IPS-18c (cell line): ENCODE data around the gene ADARB2.
A peak's percentile ranks its signal among the peaks of the same experiment; 100 is the strongest.
"Not testable (repeated sequence)": the region's sequence is repeated elsewhere in the genome, so short reads cannot be mapped to it uniquely, and the experiment has no call there.

Experiments
- H3K4me3 ChIP-seq: 2 replicates; pipeline ENCODE4 v1.7.0; 2013; ENCODE audit warnings: low read depth, mild to moderate bottlenecking, low read length, moderate library complexity; ENCODE audit not compliant: insufficient read depth
- H3K9me3 ChIP-seq: one replicate; pipeline ENCODE4 v1.6.1; 2013; ENCODE audit warnings: mild to moderate bottlenecking, low read length, moderate library complexity; ENCODE audit not compliant: control insufficient read depth, insufficient read depth

Gene ADARB2

GRCh38 chr10:1737222-1738061, at the start of gene ADARB2:
Gene ADARB2 (minus strand): TSS chr10:1737525.
- Histone ChIP-seq H3K4me3 (peak within 1 kb of the TSS; percentile 52), H3K9me3 (no peaks in the 10 kb centered on the region)

DNA sequence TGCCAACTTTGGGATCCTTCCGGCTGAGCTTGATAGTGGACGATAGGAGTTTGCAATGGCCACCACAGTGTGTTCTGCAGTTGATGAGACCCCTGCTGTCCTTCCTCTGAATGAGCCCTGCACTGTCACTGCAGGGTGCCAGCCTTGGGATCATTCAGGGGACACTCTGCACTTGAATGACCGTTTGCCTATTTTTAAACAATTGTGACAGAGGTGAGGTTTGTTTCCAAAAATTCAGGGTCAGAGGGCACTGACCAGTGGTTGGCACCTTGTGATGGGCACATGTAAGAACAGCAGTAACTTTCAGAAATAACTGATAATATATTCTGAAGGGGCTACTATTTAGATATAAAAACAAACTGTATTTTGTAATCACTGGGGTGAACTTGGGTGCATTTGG, 48.5 kb upstream of the ADARB2 start:
- Histone ChIP-seq H3K4me3 (no peak overlapping the region; the same call in 1 of the 2 replicates), H3K9me3 (no peaks in the 10 kb centered on the region)

DNA sequence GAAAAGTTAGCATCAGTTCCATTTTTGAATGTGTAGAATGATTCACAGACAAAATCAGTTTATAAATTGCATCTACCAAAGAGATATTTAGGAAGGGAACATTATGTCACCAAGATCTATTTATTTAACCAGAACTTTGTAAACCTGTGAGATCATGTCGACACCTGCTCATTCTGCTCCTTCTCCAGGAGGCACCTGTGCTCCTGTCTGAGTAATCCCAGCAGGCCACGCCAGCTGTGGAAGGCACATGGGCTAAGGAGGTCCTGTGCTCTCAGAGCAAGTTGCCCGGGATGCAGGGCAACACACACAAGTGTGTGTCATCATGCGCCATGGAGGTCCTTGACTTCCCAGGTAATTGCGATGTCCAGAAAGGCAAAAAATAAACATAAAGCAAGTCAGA, 45.5 kb upstream of the ADARB2 start:
- no peak overlapping the region for H3K4me3 ChIP-seq
- H3K9me3 ChIP-seq: peaks cover 7% of the 10 kb centered on the region

DNA sequence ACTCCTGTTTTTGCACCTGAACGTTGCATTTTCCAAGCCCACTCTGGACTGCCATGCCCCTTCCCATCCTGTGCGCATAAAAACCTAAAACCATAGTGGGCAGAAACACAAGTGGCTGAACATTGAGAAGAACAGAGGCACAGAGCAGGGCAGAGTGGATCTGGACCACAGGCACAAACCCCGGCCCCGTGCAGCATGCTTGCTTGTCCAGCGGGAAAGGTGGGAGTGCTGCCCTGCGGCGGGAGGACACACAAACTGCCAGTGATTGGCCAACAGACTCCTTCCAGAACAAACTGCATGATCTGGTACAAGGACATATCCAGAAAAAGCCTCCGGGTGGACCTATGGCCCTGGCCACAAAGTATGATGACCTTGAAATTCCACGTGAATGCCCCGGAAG, 42.5 kb upstream of the ADARB2 start:
- Histone ChIP-seq H3K4me3 (no peak overlapping the region), H3K9me3 (peaks cover 9% of the 10 kb centered on the region)

GRCh38 chr10:1778375-1778969, 41.1 kb upstream of the ADARB2 start:
- no peak overlapping the region for H3K4me3 ChIP-seq

GRCh38 chr10:1776127-1776662, 38.9 kb upstream of the ADARB2 start:
- peaks cover 9% of the 10 kb centered on the region for H3K9me3 ChIP-seq
- H3K4me3 ChIP-seq: no peak overlapping the region

More at GRCh38 chr10:1778375-1778969, 41.1 kb upstream of the ADARB2 start:
- H3K9me3 ChIP-seq: peaks cover 9% of the 10 kb centered on the region

- peaks cover 9% of the 10 kb centered on the region for H3K9me3 ChIP-seq
- H3K4me3 ChIP-seq: no peak overlapping the region
Observed at GRCh38 chr10:1774796-1775195, 37.5 kb upstream of the ADARB2 start.

GRCh38 chr10:1773204-1773603, 35.9 kb upstream of the ADARB2 start:
- not testable (repeated sequence) for H3K9me3 ChIP-seq, H3K4me3 ChIP-seq

DNA sequence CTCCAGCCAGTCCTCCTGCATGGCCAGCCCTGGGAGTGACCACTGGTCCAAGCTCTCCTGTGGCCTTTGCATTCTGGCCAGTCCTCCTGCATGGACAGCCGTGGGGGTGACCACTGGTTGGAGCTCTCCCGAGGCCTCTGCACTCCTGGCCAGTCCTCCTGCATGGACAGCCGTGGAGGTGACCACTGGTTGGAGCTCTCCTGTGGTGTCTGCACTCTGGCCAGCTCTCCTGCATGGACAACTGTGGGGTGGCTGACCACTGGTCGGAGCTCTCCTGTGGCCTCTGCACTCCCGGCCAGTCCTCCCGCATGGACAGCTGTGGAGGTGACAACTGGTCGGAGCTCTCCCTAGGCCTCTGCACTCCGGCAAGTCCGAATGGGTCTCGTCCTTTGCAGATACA, 28.7 kb upstream of the ADARB2 start:
- no peak overlapping the region for H3K4me3 ChIP-seq
- no peaks in the 10 kb centered on the region for H3K9me3 ChIP-seq

- Histone ChIP-seq H3K4me3 (no peak overlapping the region), H3K9me3 (no peaks in the 10 kb centered on the region)
Observed at GRCh38 chr10:1762076-1762475, 24.8 kb upstream of the ADARB2 start.

GRCh38 chr10:1754506-1755153, 17.3 kb upstream of the ADARB2 start:
- no peak overlapping the region for H3K4me3 ChIP-seq
- H3K9me3 ChIP-seq: no peaks in the 10 kb centered on the region

DNA sequence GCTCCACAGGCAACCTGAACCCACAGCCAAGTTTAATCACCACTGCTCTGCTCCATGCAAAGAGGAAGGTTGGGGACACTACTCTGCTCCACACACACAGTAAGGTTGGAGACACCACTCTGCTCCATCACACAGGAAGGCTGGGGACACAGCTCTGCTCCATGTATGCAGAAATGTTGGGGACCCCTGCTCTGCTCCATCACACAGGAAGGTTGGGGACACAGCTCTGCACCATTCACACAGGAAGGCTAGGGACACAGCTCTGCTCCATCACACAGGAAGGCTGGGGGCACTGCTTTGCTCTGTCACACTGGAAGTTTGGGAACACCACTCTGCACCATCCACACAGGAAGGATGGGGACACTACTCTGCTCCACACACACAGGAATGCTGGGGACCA, 14.8 kb upstream of the ADARB2 start:
- Histone ChIP-seq H3K9me3 (no peaks in the 10 kb centered on the region), H3K4me3 (no peak overlapping the region)

GRCh38 chr10:1747590-1748157, 10.3 kb upstream of the ADARB2 start:
- H3K9me3 ChIP-seq: no peaks in the 10 kb centered on the region
- no peak overlapping the region for H3K4me3 ChIP-seq

DNA sequence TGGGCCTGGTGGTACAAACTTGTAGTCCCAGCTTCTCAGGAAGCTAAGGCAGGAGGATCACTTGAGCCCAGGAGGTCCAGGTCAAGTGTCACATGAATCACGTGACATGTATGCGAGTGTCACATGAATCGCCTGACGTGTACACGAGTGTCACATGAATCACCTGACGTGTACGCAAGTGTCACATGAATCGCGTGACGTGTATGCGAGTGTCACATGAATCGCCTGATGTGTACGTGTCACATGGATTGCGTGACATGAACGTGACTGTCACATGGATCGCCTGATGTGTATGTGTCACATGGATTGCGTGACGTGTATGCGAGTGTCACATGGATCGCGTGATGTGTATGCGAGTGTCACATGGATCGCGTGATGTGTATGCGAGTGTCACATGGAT, 9.5 kb upstream of the ADARB2 start:
- no peak overlapping the region for H3K4me3 ChIP-seq
- no peaks in the 10 kb centered on the region for H3K9me3 ChIP-seq

DNA sequence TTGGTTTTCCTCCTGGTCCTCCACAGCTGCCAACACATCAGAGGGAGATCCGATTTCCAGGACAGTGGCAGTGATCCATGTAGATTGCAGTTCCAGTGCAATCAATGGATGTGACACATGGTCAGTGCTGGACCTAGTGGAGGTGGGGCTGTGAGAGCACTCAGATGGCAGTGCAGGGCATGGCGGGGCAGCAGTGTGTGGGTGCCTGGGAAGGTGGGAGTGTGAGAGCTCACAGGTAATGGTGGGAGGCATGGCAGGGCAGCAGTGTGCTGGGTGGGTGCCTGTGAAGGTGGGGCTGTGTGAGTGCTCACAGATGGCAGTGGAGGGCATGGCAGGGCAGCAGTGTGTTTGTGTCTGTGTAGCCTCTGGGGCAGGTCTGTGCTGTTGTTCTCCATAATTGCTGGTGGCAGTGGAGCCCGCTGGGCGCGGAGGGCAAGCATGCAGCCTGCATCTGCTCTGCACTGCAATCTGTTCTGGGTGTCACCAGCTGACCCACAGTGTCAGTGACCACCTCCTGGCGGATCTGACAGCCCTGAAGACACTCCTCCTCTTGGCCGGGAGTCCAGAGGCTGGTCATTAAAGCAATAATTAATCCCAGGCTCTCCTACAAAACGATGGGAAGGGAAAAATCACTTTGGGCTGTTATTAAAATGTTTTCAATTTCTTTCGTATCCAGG, 8.6 kb upstream of the ADARB2 start:
- Histone ChIP-seq H3K4me3 (no peak overlapping the region), H3K9me3 (no peaks in the 10 kb centered on the region)

DNA sequence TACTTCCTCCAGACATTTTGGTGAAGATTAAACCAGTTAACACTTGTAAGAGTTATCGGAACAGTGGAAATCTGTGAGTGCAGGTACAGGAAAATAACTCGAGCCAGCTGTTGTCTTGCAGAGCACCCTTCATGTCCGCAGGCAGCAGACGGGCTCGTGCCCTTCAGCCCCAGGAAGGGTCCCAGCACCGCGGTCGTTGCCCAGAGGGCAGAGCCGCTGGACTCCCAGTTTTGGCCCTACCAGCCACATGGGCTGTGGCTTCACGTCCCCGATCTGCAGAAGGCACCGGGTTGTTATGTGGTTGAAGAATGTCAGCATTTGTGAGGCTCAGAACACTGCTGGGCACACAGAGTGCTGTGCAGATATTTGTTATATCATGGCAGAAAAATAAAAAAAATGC, 7.2 kb upstream of the ADARB2 start:
- Histone ChIP-seq H3K9me3 (no peaks in the 10 kb centered on the region), H3K4me3 (no peak overlapping the region)

DNA sequence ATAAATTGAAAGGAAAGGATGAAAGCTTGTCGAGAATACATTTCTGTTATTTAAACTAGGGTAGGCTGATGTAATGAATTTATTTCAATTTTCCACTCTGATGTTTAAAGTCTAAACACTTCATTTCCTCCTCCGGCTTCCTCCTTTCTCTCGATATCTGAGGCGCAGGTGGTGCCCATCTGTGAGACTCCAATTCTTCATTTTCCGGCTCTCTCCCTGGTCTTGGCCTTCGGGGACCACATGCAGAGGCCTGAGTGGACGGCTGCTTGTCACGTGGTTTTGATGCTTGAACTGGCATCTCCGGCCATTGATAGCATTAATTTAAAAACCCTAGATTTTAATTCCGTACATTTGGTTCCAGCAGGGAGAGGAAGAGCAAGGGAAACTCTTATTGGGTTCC, 5.8 kb upstream of the ADARB2 start:
- no peak overlapping the region for H3K4me3 ChIP-seq
- H3K9me3 ChIP-seq: no peaks in the 10 kb centered on the region
